GM23338 (cell line): ENCODE results near the gene UGT1A1. TPM values are rescaled to one million over a fixed set of nuclear protein-coding genes. Genes with fewer than 3 reads are reported as not detected.

ENCODE experiments used
- ATAC-seq: fragments of 200-7000 bp; cut with Tn5 transposase; 3 replicates; pipeline ENCODE4 v1.9.1; 2020
- DNase-seq: peaks from one replicate; pipeline ENCODE4 v3.0.0-alpha.2; 2015; ENCODE audit warnings: low spot score
- H2AFZ ChIP-seq: fragments of 200-600 bp; sonication (generic); 2 replicates; pipeline ENCODE4 v1.8.0; 2016; ENCODE audit warnings: antibody characterized with exemption, mild to moderate bottlenecking, moderate library complexity
- H3F3A ChIP-seq: fragments of 200-600 bp; sonication (generic); replicated peaks from 2 replicates; pipeline ENCODE4 v1.8.0; 2017; ENCODE audit warnings: antibody characterized with exemption, mixed run types, low read depth
- H3K27ac ChIP-seq: fragments of 200-600 bp; sonication (generic); 2 replicates; pipeline ENCODE4 v1.6.1; 2016; ENCODE audit warnings: low read depth
- H3K27me3 ChIP-seq: fragments of 200-600 bp; sonication (generic); 2 replicates; pipeline ENCODE4 v1.8.0; 2016; ENCODE audit warnings: mild to moderate bottlenecking, mixed run types, moderate library complexity; ENCODE audit not compliant: insufficient read depth
- H3K36me3 ChIP-seq: fragments of 200-600 bp; sonication (generic); 2 replicates; pipeline ENCODE4 v1.8.0; 2016; ENCODE audit warnings: mild to moderate bottlenecking; ENCODE audit not compliant: insufficient read depth
- H3K4me1 ChIP-seq: fragments of 200-600 bp; sonication (generic); 2 replicates; pipeline ENCODE4 v1.8.0; 2016; ENCODE audit warnings: mild to moderate bottlenecking, moderate library complexity; ENCODE audit not compliant: insufficient read depth
- H3K4me2 ChIP-seq: fragments of 200-600 bp; sonication (generic); 2 replicates; pipeline ENCODE4 v1.7.1; 2017; ENCODE audit warnings: mixed run types
- H3K4me3 ChIP-seq: fragments of 200-600 bp; sonication (generic); 2 replicates; pipeline ENCODE4 v1.6.1; 2016; ENCODE audit warnings: mixed run types
- H3K79me2 ChIP-seq: fragments of 200-600 bp; sonication (generic); replicated peaks from 2 replicates; pipeline ENCODE4 v1.8.0; 2017; ENCODE audit warnings: mild to moderate bottlenecking; ENCODE audit not compliant: insufficient read depth
- H3K9me2 ChIP-seq: fragments of 200-600 bp; sonication (generic); 2 replicates; pipeline ENCODE4 v1.8.0; 2017; ENCODE audit not compliant: insufficient read depth
- H4K20me1 ChIP-seq: fragments of 200-600 bp; sonication (generic); replicated peaks from 2 replicates; pipeline ENCODE4 v1.8.0; 2017; ENCODE audit warnings: mild to moderate bottlenecking; ENCODE audit not compliant: insufficient read depth
- H3K27ac Mint-ChIP-seq: 2 replicates; pipeline ENCODE4 v1.8.0; 2020; ENCODE audit warnings: inconsistent platforms, mild to moderate bottlenecking, moderate library complexity, mixed read lengths
- H3K27me3 Mint-ChIP-seq: 3 replicates; pipeline ENCODE4 v1.8.0; 2022; ENCODE audit warnings: low read depth, mild to moderate bottlenecking, moderate library complexity, mixed read lengths, inconsistent platforms; ENCODE audit not compliant: insufficient read depth, poor library complexity
- H3K36me3 Mint-ChIP-seq: 3 replicates; pipeline ENCODE4 v1.8.0; 2021; ENCODE audit warnings: low read depth, mild to moderate bottlenecking, inconsistent platforms, moderate library complexity, mixed read lengths
- H3K4me1 Mint-ChIP-seq: 3 replicates; pipeline ENCODE4 v1.8.0; 2020; ENCODE audit warnings: mild to moderate bottlenecking, inconsistent platforms, mixed read lengths
- H3K4me3 Mint-ChIP-seq: 3 replicates; pipeline ENCODE4 v1.8.0; 2021; ENCODE audit warnings: moderate library complexity, mild to moderate bottlenecking, inconsistent platforms, mixed read lengths
- H3K9me3 Mint-ChIP-seq: 3 replicates; pipeline ENCODE4 v1.8.0; 2020; ENCODE audit warnings: moderate library complexity, mild to moderate bottlenecking, inconsistent platforms, mixed read lengths
- CREB1 ChIP-seq: fragments of 250-450 bp; sonication (Bioruptor Pico); IDR thresholded peaks from 2 replicates; pipeline ENCODE4 v1.5.0; 2020; ENCODE audit warnings: low read depth, mild to moderate bottlenecking, moderate library complexity
- EZH2 ChIP-seq: fragments of 200-600 bp; sonication (generic); IDR thresholded peaks from one replicate; pipeline ENCODE4 v1.8.0; 2017; ENCODE audit warnings: antibody characterized with exemption, mild to moderate bottlenecking, low read depth; ENCODE audit not compliant: unreplicated experiment
- EZH2phosphoT487 ChIP-seq: fragments of 200-600 bp; sonication (generic); IDR thresholded peaks from one replicate; pipeline ENCODE4 v1.8.1; 2018; ENCODE audit warnings: antibody characterized with exemption; ENCODE audit not compliant: unreplicated experiment
- JUNB ChIP-seq: IDR thresholded peaks from one replicate; pipeline ENCODE4 v1.6.1; 2016; ENCODE audit warnings: antibody characterized with exemption; ENCODE audit not compliant: unreplicated experiment
- NANOG ChIP-seq: IDR thresholded peaks from 2 replicates; pipeline ENCODE4 v1.6.1; 2016; ENCODE audit warnings: antibody characterized with exemption, borderline replicate concordance
- STAT1 ChIP-seq: IDR thresholded peaks from one replicate; pipeline ENCODE4 v1.6.1; 2016; ENCODE audit warnings: antibody characterized with exemption; ENCODE audit not compliant: unreplicated experiment
- ZNF114 ChIP-seq: fragments of 250-450 bp; sonication (Bioruptor Pico); IDR thresholded peaks from 2 replicates; pipeline ENCODE4 v1.5.0; 2020; ENCODE audit warnings: mild to moderate bottlenecking, moderate library complexity
- ZNF331 ChIP-seq: fragments of 250-450 bp; sonication (Bioruptor Pico); IDR thresholded peaks from 2 replicates; pipeline ENCODE4 v1.5.0; 2020; ENCODE audit warnings: low read depth, mild to moderate bottlenecking, moderate library complexity
- ZNF462 ChIP-seq: fragments of 250-450 bp; sonication (Bioruptor Pico); IDR thresholded peaks from 2 replicates; pipeline ENCODE4 v1.5.0; 2020; ENCODE audit warnings: mild to moderate bottlenecking, moderate library complexity
- polyA plus RNA-seq: library from polyadenylated mRNA; unstranded; fragments of >200 nt; fragmentation: Nextera tagmentation; extraction: Ambion mirVana; gene quantifications from 2 replicates; pipeline ENCODE4 v1.2.1, GENCODE V29; 2016
- total RNA-seq: library from RNA; depleted of rRNA; stranded (reverse); fragments of >200 nt; shearing (Covaris generic); gene quantifications from 2 replicates; pipeline ENCODE4 v1.2.3, GENCODE V29; 2014
- TF ChIP-seq, protein P1 (sequence below), 2 experiments: fragments of 200-600 bp in 1 of 2; sonication (generic) in 1 of 2; conservative IDR thresholded peaks; 2 replicates each; pipeline versions ENCODE4 v1.5.1 to v1.6.1; 2016 to 2017; ENCODE audit warnings: antibody characterized with exemption in 2 of 2, low read depth in 2 of 2, mild to moderate bottlenecking in 2 of 2, moderate library complexity in 1 of 2
- TF ChIP-seq, protein P2 (sequence below): IDR thresholded peaks from 2 replicates; pipeline ENCODE4 v1.6.1; 2016; ENCODE audit warnings: antibody characterized with exemption

The UGT1A1 gene
- total and polyA plus RNA-seq, 2 experiments from 2014 or later: not detected

DNA sequence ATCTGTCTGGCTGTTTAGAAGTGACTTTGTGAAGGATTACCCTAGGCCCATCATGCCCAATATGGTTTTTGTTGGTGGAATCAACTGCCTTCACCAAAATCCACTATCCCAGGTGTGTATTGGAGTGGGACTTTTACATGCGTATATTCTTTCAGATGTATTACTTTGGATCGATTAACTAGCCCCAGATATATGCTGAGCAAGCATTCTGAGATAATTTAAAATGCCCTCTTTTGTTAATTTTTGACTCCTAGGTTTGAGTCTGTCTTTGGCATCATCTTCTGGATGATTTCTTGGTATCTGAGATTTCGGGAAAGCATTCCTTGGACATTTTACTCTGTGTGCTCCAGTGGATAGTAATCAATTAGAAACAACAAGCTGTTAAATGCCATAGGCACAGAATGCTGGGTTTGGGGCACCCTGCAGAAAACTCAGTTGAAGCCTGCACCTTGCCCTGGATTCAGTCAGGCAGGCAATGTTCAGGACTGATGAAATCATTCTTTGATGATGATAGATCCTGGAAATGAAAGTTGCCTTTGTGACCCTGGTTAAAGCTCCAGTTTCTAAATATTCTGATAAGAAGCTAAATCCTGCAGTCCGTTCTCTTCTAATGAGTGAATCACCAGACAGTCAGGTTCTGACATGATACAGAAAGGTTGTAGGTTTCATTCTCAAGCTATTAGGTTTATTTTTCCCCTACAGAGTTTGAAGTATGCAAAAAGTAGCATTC, 1.1 kb downstream of the UGT1A1 start (continued):
- TF ChIP-seq, protein P1, sequence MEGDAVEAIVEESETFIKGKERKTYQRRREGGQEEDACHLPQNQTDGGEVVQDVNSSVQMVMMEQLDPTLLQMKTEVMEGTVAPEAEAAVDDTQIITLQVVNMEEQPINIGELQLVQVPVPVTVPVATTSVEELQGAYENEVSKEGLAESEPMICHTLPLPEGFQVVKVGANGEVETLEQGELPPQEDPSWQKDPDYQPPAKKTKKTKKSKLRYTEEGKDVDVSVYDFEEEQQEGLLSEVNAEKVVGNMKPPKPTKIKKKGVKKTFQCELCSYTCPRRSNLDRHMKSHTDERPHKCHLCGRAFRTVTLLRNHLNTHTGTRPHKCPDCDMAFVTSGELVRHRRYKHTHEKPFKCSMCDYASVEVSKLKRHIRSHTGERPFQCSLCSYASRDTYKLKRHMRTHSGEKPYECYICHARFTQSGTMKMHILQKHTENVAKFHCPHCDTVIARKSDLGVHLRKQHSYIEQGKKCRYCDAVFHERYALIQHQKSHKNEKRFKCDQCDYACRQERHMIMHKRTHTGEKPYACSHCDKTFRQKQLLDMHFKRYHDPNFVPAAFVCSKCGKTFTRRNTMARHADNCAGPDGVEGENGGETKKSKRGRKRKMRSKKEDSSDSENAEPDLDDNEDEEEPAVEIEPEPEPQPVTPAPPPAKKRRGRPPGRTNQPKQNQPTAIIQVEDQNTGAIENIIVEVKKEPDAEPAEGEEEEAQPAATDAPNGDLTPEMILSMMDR (conservative IDR thresholded peaks at IDR 0.05; ENCODE audit: low read depth in 2 of 2): no peak
- TF ChIP-seq ZNF114 (CRISPR knock-in tag) (no peak), JUNB (no peak)

DNA sequence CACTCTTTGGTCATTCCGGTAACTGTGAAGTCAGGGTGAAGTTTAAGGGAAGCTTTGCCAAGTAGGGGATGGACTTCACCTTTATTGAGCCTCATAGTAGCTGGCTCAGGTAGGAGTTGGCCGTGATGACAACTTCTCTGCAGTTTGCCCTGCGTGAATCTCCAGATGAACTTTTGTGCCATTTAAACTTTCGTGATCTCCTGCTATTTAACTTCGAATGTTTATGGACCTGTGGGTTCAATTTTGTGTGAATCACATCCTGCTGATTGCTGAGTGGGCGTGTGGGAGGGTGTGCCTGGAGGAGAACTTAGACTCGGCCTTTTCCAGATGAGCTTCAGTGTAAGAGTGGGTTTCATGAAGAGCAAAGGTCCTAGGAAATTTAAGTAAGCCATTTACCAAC, 4.2 kb downstream of the UGT1A1 start:
- no peak overlapping the region for H3K27ac ChIP-seq
- H2AFZ ChIP-seq: no peak overlapping the region
- no peak for DNase-seq
- no peak overlapping the region for H3K4me3 ChIP-seq
- H4K20me1 ChIP-seq: no peaks in the 10 kb centered on the region
- H3K27me3 ChIP-seq: no peaks in the 10 kb centered on the region
- Mint-ChIP-seq H3K4me3 (no peak overlapping the region), H3K9me3 (peaks cover 1% of the 10 kb centered on the region; the same call in 2 of the 3 replicates), H3K27me3 (no peaks in the 10 kb centered on the region), H3K27ac (no peak overlapping the region), H3K36me3 (no peaks in the 10 kb centered on the region; the same call in 2 of the 3 replicates), H3K4me1 (peaks cover 9% of the 10 kb centered on the region)
- H3K36me3 ChIP-seq: no peaks in the 10 kb centered on the region
- no peaks in the 10 kb centered on the region for H3F3A ChIP-seq
- no peaks in the 10 kb centered on the region for H3K79me2 ChIP-seq
- no peak for ATAC-seq
- TF ChIP-seq EZH2: no peak
- no peak for TF ChIP-seq ZNF114 (CRISPR knock-in tag)
- TF ChIP-seq EZH2phosphoT487: no peak
- no peak for TF ChIP-seq ZNF462
- TF ChIP-seq CREB1: no peak
- TF ChIP-seq, protein P1 (conservative IDR thresholded peaks at IDR 0.05; ENCODE audit: low read depth in 2 of 2): no peak
- TF ChIP-seq JUNB: no peak
- TF ChIP-seq, protein P2, sequence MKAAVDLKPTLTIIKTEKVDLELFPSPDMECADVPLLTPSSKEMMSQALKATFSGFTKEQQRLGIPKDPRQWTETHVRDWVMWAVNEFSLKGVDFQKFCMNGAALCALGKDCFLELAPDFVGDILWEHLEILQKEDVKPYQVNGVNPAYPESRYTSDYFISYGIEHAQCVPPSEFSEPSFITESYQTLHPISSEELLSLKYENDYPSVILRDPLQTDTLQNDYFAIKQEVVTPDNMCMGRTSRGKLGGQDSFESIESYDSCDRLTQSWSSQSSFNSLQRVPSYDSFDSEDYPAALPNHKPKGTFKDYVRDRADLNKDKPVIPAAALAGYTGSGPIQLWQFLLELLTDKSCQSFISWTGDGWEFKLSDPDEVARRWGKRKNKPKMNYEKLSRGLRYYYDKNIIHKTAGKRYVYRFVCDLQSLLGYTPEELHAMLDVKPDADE: no peak
- no peak for TF ChIP-seq STAT1
- TF ChIP-seq ZNF331 (CRISPR knock-in tag): no peak
- TF ChIP-seq NANOG: no peak
- H3K9me2 ChIP-seq: no peaks in the 10 kb centered on the region; the same call in 1 of the 2 replicates
- H3K4me1 ChIP-seq: no peaks in the 10 kb centered on the region
- no peak overlapping the region for H3K4me2 ChIP-seq
